Neural cell (in vitro differentiated cells): ENCODE results near the gene VSIR. TPM values are rescaled to one million over a fixed set of nuclear protein-coding genes. Genes with fewer than 3 reads are reported as not detected.

Source experiments
- H2AFZ ChIP-seq: fragments of 200-600, 300-800 bp; sonication (generic), shearing (Covaris generic); 2 replicates; pipeline ENCODE4 v1.6.0; 2014; ENCODE audit warnings: low read depth, mild to moderate bottlenecking, antibody characterized with exemption, low read length, moderate library complexity
- H3F3A ChIP-seq: fragments of 200-600 bp; shearing (Covaris generic); 2 replicates; pipeline ENCODE4 v1.6.1; 2016; ENCODE audit warnings: mild to moderate bottlenecking, moderate library complexity, mixed read lengths, antibody characterized with exemption, low read length; ENCODE audit not compliant: insufficient read depth, poor library complexity, severe bottlenecking
- H3K27ac ChIP-seq: fragments of 200-600, 300-800 bp; sonication (generic), shearing (Covaris generic); 2 replicates; pipeline ENCODE4 v1.5.1; 2014; ENCODE audit warnings: mild to moderate bottlenecking, low read length, moderate library complexity
- H3K27me3 ChIP-seq: fragments of 300-800, 200-600 bp; sonication (generic), shearing (Covaris generic); 2 replicates; pipeline ENCODE4 v1.6.0; 2014; ENCODE audit warnings: mild to moderate bottlenecking, low read depth, low read length, moderate library complexity; ENCODE audit not compliant: insufficient read depth
- H3K36me3 ChIP-seq: fragments of 300-800, 200-600 bp; sonication (generic), shearing (Covaris generic); 2 replicates; pipeline ENCODE4 v1.5.1; 2014; ENCODE audit warnings: mild to moderate bottlenecking, antibody characterized with exemption, low read length, moderate library complexity; ENCODE audit not compliant: insufficient read depth
- H3K4me2 ChIP-seq: fragments of 300-800, 200-600 bp; sonication (generic), shearing (Covaris generic); 2 replicates; pipeline ENCODE4 v1.6.0; 2014; ENCODE audit warnings: mild to moderate bottlenecking, low read length
- H3K4me3 ChIP-seq: fragments of 300-800, 200-600 bp; sonication (generic), shearing (Covaris generic); 2 replicates; pipeline ENCODE4 v1.5.1; 2014; ENCODE audit warnings: mild to moderate bottlenecking, low read length, moderate library complexity
- H3K79me2 ChIP-seq: fragments of 200-600 bp; shearing (Covaris generic); replicated peaks from 2 replicates; pipeline ENCODE4 v1.6.0; 2014; ENCODE audit warnings: mild to moderate bottlenecking, low read length, moderate library complexity; ENCODE audit not compliant: insufficient read depth
- H3K9ac ChIP-seq: fragments of 300-800, 200-600 bp; sonication (generic), shearing (Covaris generic); 2 replicates; pipeline ENCODE4 v1.6.1; 2016; ENCODE audit warnings: mild to moderate bottlenecking, low read length, mixed read lengths
- H3K9me2 ChIP-seq: fragments of 200-600 bp; shearing (Covaris generic); 2 replicates; pipeline ENCODE4 v1.6.1; 2016; ENCODE audit warnings: mild to moderate bottlenecking, low read length, mixed read lengths; ENCODE audit not compliant: insufficient read depth
- H3K9me3 ChIP-seq: fragments of 200-600, 300-800 bp; sonication (generic), shearing (Covaris generic); 2 replicates; pipeline ENCODE4 v1.6.1; 2016; ENCODE audit warnings: mild to moderate bottlenecking, mixed run types, low read length, moderate library complexity, mixed read lengths
- H4K20me1 ChIP-seq: fragments of 200-600 bp; shearing (Covaris generic); 2 replicates; pipeline ENCODE4 v1.6.1; 2016; ENCODE audit warnings: mild to moderate bottlenecking, mixed run types; ENCODE audit not compliant: insufficient read depth
- CTCF ChIP-seq: fragments of 450-650 bp; IDR thresholded peaks from 2 replicates; pipeline ENCODE4 v1.5.1; 2014; ENCODE audit warnings: antibody characterized with exemption, mild to moderate bottlenecking, moderate library complexity; ENCODE audit not compliant: poor library complexity, severe bottlenecking
- EP300 ChIP-seq: fragments of 450-650 bp; conservative IDR thresholded peaks from 2 replicates; pipeline ENCODE4 v1.6.1; 2014; ENCODE audit warnings: antibody characterized with exemption, mild to moderate bottlenecking, moderate library complexity; ENCODE audit not compliant: poor library complexity, severe bottlenecking
- EZH2 ChIP-seq: fragments of 200-600, 300-800 bp; shearing (Covaris generic), sonication (generic); IDR thresholded peaks from 2 replicates; pipeline ENCODE4 v1.6.1; 2014; ENCODE audit warnings: antibody characterized with exemption, low read length, borderline replicate concordance, mild to moderate bottlenecking; ENCODE audit not compliant: insufficient read depth, poor library complexity, severe bottlenecking
- MXI1 ChIP-seq: fragments of 450-650 bp; conservative IDR thresholded peaks from 2 replicates; pipeline ENCODE4 v1.6.1; 2014; ENCODE audit warnings: antibody characterized with exemption, mild to moderate bottlenecking; ENCODE audit not compliant: poor library complexity, severe bottlenecking
- POLR2AphosphoS5 ChIP-seq: IDR thresholded peaks from 2 replicates; pipeline ENCODE4 v1.6.1; 2012
- RAD21 ChIP-seq: fragments of 450-650 bp; conservative IDR thresholded peaks from 2 replicates; pipeline ENCODE4 v1.6.1; 2014; ENCODE audit warnings: antibody characterized with exemption, mild to moderate bottlenecking, moderate library complexity
- REST ChIP-seq: IDR thresholded peaks from 2 replicates; pipeline ENCODE4 v1.6.1; 2012; ENCODE audit warnings: borderline replicate concordance
- SMC3 ChIP-seq: fragments of 450-650 bp; conservative IDR thresholded peaks from 2 replicates; pipeline ENCODE4 v1.6.1; 2014; ENCODE audit warnings: antibody characterized with exemption, mild to moderate bottlenecking, moderate library complexity; ENCODE audit not compliant: poor library complexity
- TAF1 ChIP-seq: IDR thresholded peaks from 2 replicates; pipeline ENCODE4 v1.6.1; 2012; ENCODE audit warnings: low read depth
- polyA plus RNA-seq: library from polyadenylated mRNA; depleted of rRNA; stranded (reverse); fragments of >200 nt; gene quantifications from 2 replicates; pipeline ENCODE4 v1.2.3, GENCODE V29; 2014

Gene VSIR
- polyA plus RNA-seq, 1 donor from 2014 or later: not detected

- H3K4me2 ChIP-seq: no peak overlapping the region
- H3K79me2 ChIP-seq: no peaks in the 10 kb centered on the region
- H4K20me1 ChIP-seq: no peaks in the 10 kb centered on the region
- no peak for TF ChIP-seq EZH2
- no peaks in the 10 kb centered on the region for H3K9me2 ChIP-seq
- no peak overlapping the region for H3K27ac ChIP-seq
- no peaks in the 10 kb centered on the region for H3K9me3 ChIP-seq
- H3K27me3 ChIP-seq: peaks cover 3% of the 10 kb centered on the region
- no peak overlapping the region for H3K4me3 ChIP-seq
- no peaks in the 10 kb centered on the region for H3K36me3 ChIP-seq
- no peaks in the 10 kb centered on the region for H3F3A ChIP-seq
- H2AFZ ChIP-seq: no peak overlapping the region
- H3K9ac ChIP-seq: no peak overlapping the region
Measured at GRCh38 chr10:71767420-71768035, 5.8 kb downstream of the VSIR start.

- Histone ChIP-seq H3K36me3 (no peaks in the 10 kb centered on the region), H3K79me2 (no peaks in the 10 kb centered on the region), H3K4me3 (no peak overlapping the region), H3K4me2 (no peak overlapping the region), H3K9ac (no peak overlapping the region), H3K27ac (no peak overlapping the region), H3K9me2 (no peaks in the 10 kb centered on the region), H3K9me3 (no peaks in the 10 kb centered on the region), H3F3A (no peaks in the 10 kb centered on the region), H4K20me1 (no peaks in the 10 kb centered on the region), H3K27me3 (no peaks in the 10 kb centered on the region), H2AFZ (no peak overlapping the region)
- no peak for TF ChIP-seq MXI1
- TF ChIP-seq POLR2AphosphoS5: no peak
- TF ChIP-seq TAF1: no peak
- TF ChIP-seq CTCF: no peak
- no peak for TF ChIP-seq EP300
- no peak for TF ChIP-seq REST
- TF ChIP-seq SMC3: no peak
- TF ChIP-seq EZH2: no peak
- no peak for TF ChIP-seq RAD21
Measured at GRCh38 chr10:71766717-71767419, 6.5 kb downstream of the VSIR start.
